Thyroid gland (tissue), 4 donors: ENCODE data around the gene F8.

Experiments used
- POLR2A ChIP-seq, 2 donors: fragments of 450-650 bp; IDR thresholded peaks; one replicate each; pipeline ENCODE4 v1.6.1; 2017; ENCODE audit warnings: antibody characterized with exemption in 2 of 2, mild to moderate bottlenecking in 2 of 2, moderate library complexity in 1 of 2
- TF ChIP-seq, protein P1 (sequence below), 6 experiments: fragments of 200-600 bp in 3 of 6; fragments of 450-650 bp in 3 of 6; sonication (generic) in 3 of 6; IDR thresholded peaks; one replicate each; pipeline ENCODE4 v1.5.1; 2016 to 2019; ENCODE audit warnings: antibody characterized with exemption in 6 of 6, mild to moderate bottlenecking in 2 of 6, inconsistent platforms in 1 of 6, moderate library complexity in 1 of 6

- TF ChIP-seq, protein P1, sequence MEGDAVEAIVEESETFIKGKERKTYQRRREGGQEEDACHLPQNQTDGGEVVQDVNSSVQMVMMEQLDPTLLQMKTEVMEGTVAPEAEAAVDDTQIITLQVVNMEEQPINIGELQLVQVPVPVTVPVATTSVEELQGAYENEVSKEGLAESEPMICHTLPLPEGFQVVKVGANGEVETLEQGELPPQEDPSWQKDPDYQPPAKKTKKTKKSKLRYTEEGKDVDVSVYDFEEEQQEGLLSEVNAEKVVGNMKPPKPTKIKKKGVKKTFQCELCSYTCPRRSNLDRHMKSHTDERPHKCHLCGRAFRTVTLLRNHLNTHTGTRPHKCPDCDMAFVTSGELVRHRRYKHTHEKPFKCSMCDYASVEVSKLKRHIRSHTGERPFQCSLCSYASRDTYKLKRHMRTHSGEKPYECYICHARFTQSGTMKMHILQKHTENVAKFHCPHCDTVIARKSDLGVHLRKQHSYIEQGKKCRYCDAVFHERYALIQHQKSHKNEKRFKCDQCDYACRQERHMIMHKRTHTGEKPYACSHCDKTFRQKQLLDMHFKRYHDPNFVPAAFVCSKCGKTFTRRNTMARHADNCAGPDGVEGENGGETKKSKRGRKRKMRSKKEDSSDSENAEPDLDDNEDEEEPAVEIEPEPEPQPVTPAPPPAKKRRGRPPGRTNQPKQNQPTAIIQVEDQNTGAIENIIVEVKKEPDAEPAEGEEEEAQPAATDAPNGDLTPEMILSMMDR (IDR thresholded peaks at IDR 0.05), result no peak
- no peak for TF ChIP-seq POLR2A (IDR thresholded peaks at IDR 0.05)
Observed at GRCh38 chrX:155000841-155001240, 21.7 kb downstream of the F8 start.
